CD4-positive, alpha-beta T cell treated with Interleukin-21 for 1 hour (primary cell): ENCODE measurements around the gene INKA2.

ENCODE experiments used
- DNase-seq: peaks from one replicate; pipeline ENCODE4 v3.0.0-alpha.2; 2020

Gene INKA2

GRCh38 chr1:111730706-111731105, 8.5 kb downstream of the INKA2 start:
- DNase-seq = no peak

- DNase-seq = no peak
These were observed 9.1 kb downstream of the INKA2 start for GRCh38 chr1:111729946-111730681.

- no peak for DNase-seq
These were observed 9.8 kb downstream of the INKA2 start for GRCh38 chr1:111729271-111729921.

- no peak for DNase-seq
These were observed 12.1 kb downstream of the INKA2 start for GRCh38 chr1:111727056-111727455.

- DNase-seq = no peak
These were observed 14.0 kb downstream of the INKA2 start for GRCh38 chr1:111725192-111725591.

- DNase-seq = no peak
These were observed 15.3 kb downstream of the INKA2 start for GRCh38 chr1:111723871-111724270.

- DNase-seq = peak; percentile 57
These were observed 15.9 kb downstream of the INKA2 start for GRCh38 chr1:111723091-111723806.

- no peak for DNase-seq
These were observed 18.0 kb downstream of the INKA2 start for GRCh38 chr1:111720977-111721786.

GRCh38 chr1:111720274-111720976, 18.8 kb downstream of the INKA2 start:
- no peak for DNase-seq

- DNase-seq = no peak
These were observed 19.5 kb downstream of the INKA2 start for GRCh38 chr1:111719674-111720132.

GRCh38 chr1:111719135-111719534, 20.1 kb downstream of the INKA2 start:
- DNase-seq = no peak

- DNase-seq = no peak
These were observed 21.7 kb downstream of the INKA2 start for GRCh38 chr1:111717450-111717849.

GRCh38 chr1:111716333-111716732, 22.9 kb downstream of the INKA2 start:
- no peak for DNase-seq

GRCh38 chr1:111709986-111710385, 29.2 kb downstream of the INKA2 start:
- no peak for DNase-seq

- no peak for DNase-seq
These were observed 31.3 kb downstream of the INKA2 start for GRCh38 chr1:111707906-111708305.

GRCh38 chr1:111706921-111707320, 32.3 kb downstream of the INKA2 start:
- no peak for DNase-seq

GRCh38 chr1:111705841-111706240, 33.4 kb downstream of the INKA2 start:
- no peak for DNase-seq

GRCh38 chr1:111704776-111705175, 34.4 kb downstream of the INKA2 start:
- DNase-seq = no peak

- no peak for DNase-seq
These were observed 35.0 kb downstream of the INKA2 start for GRCh38 chr1:111704240-111704639.

GRCh38 chr1:111702504-111703050, 36.6 kb downstream of the INKA2 start:
- no peak for DNase-seq

- no peak for DNase-seq
These were observed 39.9 kb downstream of the INKA2 start for GRCh38 chr1:111699268-111699667.

GRCh38 chr1:111696330-111696729, 42.9 kb downstream of the INKA2 start:
- no peak for DNase-seq
